Ishikawa (cell line): Measurements from ENCODE around the gene RCAN2.

Experiments
- CEBPB ChIP-seq: IDR thresholded peaks from 2 replicates; pipeline ENCODE4 v1.6.1; 2012
- CREB1 ChIP-seq: IDR thresholded peaks from 2 replicates; pipeline ENCODE4 v1.6.1; 2012; ENCODE audit warnings: low read depth
- EGR1 ChIP-seq: IDR thresholded peaks from 2 replicates; pipeline ENCODE4 v1.6.1; 2012
- EP300 ChIP-seq: IDR thresholded peaks from 2 replicates; pipeline ENCODE4 v1.6.1; 2012; ENCODE audit warnings: borderline replicate concordance
- FOXM1 ChIP-seq: IDR thresholded peaks from 2 replicates; pipeline ENCODE4 v1.6.1; 2012; ENCODE audit warnings: low read depth, borderline replicate concordance
- MAX ChIP-seq: IDR thresholded peaks from 2 replicates; pipeline ENCODE4 v1.6.1; 2012
- NFIC ChIP-seq: IDR thresholded peaks from 2 replicates; pipeline ENCODE4 v1.6.1; 2012
- RAD21 ChIP-seq: IDR thresholded peaks from 2 replicates; pipeline ENCODE4 v1.6.1; 2012; ENCODE audit warnings: low read depth
- REST ChIP-seq: IDR thresholded peaks from 2 replicates; pipeline ENCODE4 v1.6.1; 2012; ENCODE audit warnings: low read depth, mild to moderate bottlenecking
- TAF1 ChIP-seq: IDR thresholded peaks from 2 replicates; pipeline ENCODE4 v1.6.1; 2012; ENCODE audit warnings: low read depth, mild to moderate bottlenecking
- TCF12 ChIP-seq: IDR thresholded peaks from 2 replicates; pipeline ENCODE4 v1.6.1; 2012; ENCODE audit warnings: low read depth
- TEAD4 ChIP-seq: IDR thresholded peaks from 2 replicates; pipeline ENCODE4 v1.6.1; 2012
- USF1 ChIP-seq: IDR thresholded peaks from 2 replicates; pipeline ENCODE4 v1.6.1; 2012
- YY1 ChIP-seq: IDR thresholded peaks from 2 replicates; pipeline ENCODE4 v1.6.1; 2012; ENCODE audit warnings: low read depth
- ZBTB7A ChIP-seq: IDR thresholded peaks from 2 replicates; pipeline ENCODE4 v1.6.1; 2012; ENCODE audit warnings: low read depth

The RCAN2 gene

GRCh38 chr6:46513533-46513932, 22.3 kb upstream of the RCAN2 start:
- no peak for TF ChIP-seq ZBTB7A
- TF ChIP-seq USF1, result no peak
- no peak for TF ChIP-seq YY1
- TF ChIP-seq CREB1, result no peak
- TF ChIP-seq FOXM1, result no peak
- TF ChIP-seq TCF12, result no peak
- no peak for TF ChIP-seq REST
- TF ChIP-seq EGR1, result no peak
- TF ChIP-seq MAX, result no peak
- no peak for TF ChIP-seq NFIC

GRCh38 chr6:46511320-46511719, 20.1 kb upstream of the RCAN2 start:
- TF ChIP-seq CREB1, result no peak
- TF ChIP-seq NFIC, result no peak
- TF ChIP-seq TEAD4, result no peak
- TF ChIP-seq REST, result no peak
- no peak for TF ChIP-seq EGR1
- no peak for TF ChIP-seq USF1
- no peak for TF ChIP-seq EP300
- no peak for TF ChIP-seq TCF12
- no peak for TF ChIP-seq CEBPB
- TF ChIP-seq TAF1, result no peak
- TF ChIP-seq MAX, result no peak
- no peak for TF ChIP-seq ZBTB7A
- no peak for TF ChIP-seq YY1
- no peak for TF ChIP-seq FOXM1
- TF ChIP-seq RAD21, result no peak

GRCh38 chr6:46510651-46511050, 19.4 kb upstream of the RCAN2 start:
- TF ChIP-seq MAX (no peak), CREB1 (no peak), USF1 (no peak), ZBTB7A (no peak), TAF1 (no peak), NFIC (no peak)

GRCh38 chr6:46509981-46510510, 18.8 kb upstream of the RCAN2 start:
- TF ChIP-seq MAX, result no peak
- no peak for TF ChIP-seq TCF12
- TF ChIP-seq RAD21, result no peak
- TF ChIP-seq CEBPB, result no peak
- TF ChIP-seq EGR1, result no peak
- TF ChIP-seq REST, result no peak
- no peak for TF ChIP-seq EP300
- TF ChIP-seq USF1, result no peak
- no peak for TF ChIP-seq TEAD4
- no peak for TF ChIP-seq CREB1
- no peak for TF ChIP-seq FOXM1
